ENCODE measurements around the gene COL27A1. TPM values are rescaled to one million over a fixed set of nuclear protein-coding genes. Genes with fewer than 3 reads are reported as not detected.

COL27A1 gene
- total RNA-seq, 1 experiment from 2014 or later, result 37.0 TPM

DNA sequence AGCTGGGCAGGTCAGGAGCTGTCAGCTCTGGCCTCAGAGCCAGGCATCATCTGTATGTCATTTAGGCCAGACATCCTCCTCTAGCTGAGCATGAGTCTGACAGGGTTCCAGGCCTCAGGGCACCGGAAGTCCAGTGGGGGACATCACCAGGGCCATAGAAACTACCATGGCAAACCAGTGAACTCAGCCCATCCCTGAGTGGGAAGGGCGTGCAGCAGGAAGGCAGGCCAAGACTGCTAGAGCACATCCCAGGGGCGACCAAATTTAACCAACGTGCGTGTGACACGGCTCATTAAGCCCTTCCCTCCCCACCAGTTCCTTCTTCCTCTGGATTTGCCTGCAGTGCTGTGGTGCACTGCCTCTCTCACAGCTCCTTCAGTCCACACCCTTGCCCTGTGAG, 75.9 kb downstream of the COL27A1 start:
- H3K9me3 ChIP-seq (ENCODE audit: low read depth, low read length, poor library complexity, severe bottlenecking), result no peaks in the 10 kb centered on the region
- H3K36me3 ChIP-seq (ENCODE audit: insufficient read depth, low read length, poor library complexity, severe bottlenecking), result no peaks in the 10 kb centered on the region
- ChIA-PET CTCF (no interaction called here), POLR2A (ENCODE audit: low non-redundant PET) (no interaction called here)
- H3K4me3 ChIP-seq (ENCODE audit: low read depth, low read length, poor library complexity, severe bottlenecking), result no peak overlapping the region
- H3K27ac ChIP-seq (ENCODE audit: low read depth, low read length, poor library complexity, severe bottlenecking), result no peak overlapping the region
- H3K27me3 ChIP-seq (replicated peaks; ENCODE audit: insufficient read depth, low read depth, low read length, poor library complexity), result no peaks in the 10 kb centered on the region
- TF ChIP-seq EZH2 (IDR thresholded peaks at IDR 0.05; ENCODE audit: borderline replicate concordance, low read depth, low read length, poor library complexity, severe bottlenecking), result no peak
- TF ChIP-seq, protein P1, sequence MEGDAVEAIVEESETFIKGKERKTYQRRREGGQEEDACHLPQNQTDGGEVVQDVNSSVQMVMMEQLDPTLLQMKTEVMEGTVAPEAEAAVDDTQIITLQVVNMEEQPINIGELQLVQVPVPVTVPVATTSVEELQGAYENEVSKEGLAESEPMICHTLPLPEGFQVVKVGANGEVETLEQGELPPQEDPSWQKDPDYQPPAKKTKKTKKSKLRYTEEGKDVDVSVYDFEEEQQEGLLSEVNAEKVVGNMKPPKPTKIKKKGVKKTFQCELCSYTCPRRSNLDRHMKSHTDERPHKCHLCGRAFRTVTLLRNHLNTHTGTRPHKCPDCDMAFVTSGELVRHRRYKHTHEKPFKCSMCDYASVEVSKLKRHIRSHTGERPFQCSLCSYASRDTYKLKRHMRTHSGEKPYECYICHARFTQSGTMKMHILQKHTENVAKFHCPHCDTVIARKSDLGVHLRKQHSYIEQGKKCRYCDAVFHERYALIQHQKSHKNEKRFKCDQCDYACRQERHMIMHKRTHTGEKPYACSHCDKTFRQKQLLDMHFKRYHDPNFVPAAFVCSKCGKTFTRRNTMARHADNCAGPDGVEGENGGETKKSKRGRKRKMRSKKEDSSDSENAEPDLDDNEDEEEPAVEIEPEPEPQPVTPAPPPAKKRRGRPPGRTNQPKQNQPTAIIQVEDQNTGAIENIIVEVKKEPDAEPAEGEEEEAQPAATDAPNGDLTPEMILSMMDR (conservative IDR thresholded peaks at IDR 0.05; ENCODE audit: low read depth, low read length), result no peak
- no peak for DNase-seq (ENCODE audit: low spot score)
- no TSS peak for BruUV-seq (replicated peaks)
- intact Hi-C loops (cut with micrococcal nuclease; ENCODE audit: unreplicated experiment), result no loop called here
- H3K4me1 ChIP-seq (ENCODE audit: insufficient read depth, low read length, poor library complexity, severe bottlenecking), result no peaks in the 10 kb centered on the region

GRCh38 chr9:114231719-114232449, 76.5 kb downstream of the COL27A1 start:
- Histone ChIP-seq H3K27me3 (replicated peaks; ENCODE audit: insufficient read depth, low read depth, low read length, poor library complexity) (no peaks in the 10 kb centered on the region), H3K36me3 (ENCODE audit: insufficient read depth, low read length, poor library complexity, severe bottlenecking) (no peaks in the 10 kb centered on the region), H3K9me3 (ENCODE audit: low read depth, low read length, poor library complexity, severe bottlenecking) (no peaks in the 10 kb centered on the region), H3K4me1 (ENCODE audit: insufficient read depth, low read length, poor library complexity, severe bottlenecking) (no peaks in the 10 kb centered on the region), H3K4me3 (ENCODE audit: low read depth, low read length, poor library complexity, severe bottlenecking) (no peak overlapping the region), H3K27ac (ENCODE audit: low read depth, low read length, poor library complexity, severe bottlenecking) (no peak overlapping the region)
- no peak for TF ChIP-seq EZH2 (IDR thresholded peaks at IDR 0.05; ENCODE audit: borderline replicate concordance, low read depth, low read length, poor library complexity, severe bottlenecking)
- POLR2A ChIA-PET (ENCODE audit: low non-redundant PET), result no interaction called here
- CTCF ChIA-PET, result no interaction called here
- no TSS peak for BruUV-seq (replicated peaks)
- intact Hi-C loops (cut with micrococcal nuclease; ENCODE audit: unreplicated experiment), result no loop called here
- DNase-seq (ENCODE audit: low spot score), result no peak

DNA sequence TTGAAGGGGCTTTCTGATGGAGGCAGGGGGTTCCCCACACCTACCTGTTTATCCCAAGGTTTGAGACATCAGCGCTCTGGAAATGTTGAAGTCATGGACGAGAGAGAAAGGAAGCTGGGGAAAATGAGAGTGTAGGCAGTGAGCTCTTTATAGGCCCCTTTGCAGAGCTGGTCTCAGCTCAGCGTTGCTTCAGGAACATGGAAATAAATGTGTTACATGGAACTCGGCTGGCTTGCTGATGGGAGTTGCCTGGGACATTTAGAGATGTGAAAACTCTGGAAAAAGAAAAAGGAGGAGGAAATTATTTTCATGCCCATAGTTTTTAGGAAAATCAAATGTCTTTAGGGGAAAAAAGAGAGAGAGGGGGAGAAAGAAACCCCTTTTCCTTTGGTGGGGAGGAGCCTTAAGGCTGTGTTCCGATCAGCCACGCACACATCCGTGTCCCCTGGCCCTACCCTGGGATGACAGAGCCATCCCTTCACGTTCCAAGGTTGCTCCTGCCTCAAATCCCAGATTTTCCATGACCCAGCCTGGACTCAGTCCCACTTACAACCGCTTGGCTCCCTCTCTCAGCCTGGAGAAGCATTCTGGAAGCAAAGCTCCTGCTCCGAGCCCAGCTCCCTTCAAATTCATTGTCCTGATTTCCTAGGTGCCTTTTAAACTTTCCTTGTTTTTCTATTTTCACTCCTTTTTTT, 78.3 kb downstream of the COL27A1 start:
- intact Hi-C loops (cut with micrococcal nuclease; ENCODE audit: unreplicated experiment), result no loop called here
- BruUV-seq (replicated peaks), result no TSS peak

More for the DNA sequence above, 78.3 kb downstream of the COL27A1 start:
- H3K4me1 ChIP-seq (ENCODE audit: insufficient read depth, low read length, poor library complexity, severe bottlenecking), result no peaks in the 10 kb centered on the region
- TF ChIP-seq EZH2 (IDR thresholded peaks at IDR 0.05; ENCODE audit: borderline replicate concordance, low read depth, low read length, poor library complexity, severe bottlenecking), result no peak
- TF ChIP-seq, protein P1 (conservative IDR thresholded peaks at IDR 0.05; ENCODE audit: low read depth, low read length), result no peak
- no peak for DNase-seq (ENCODE audit: low spot score)
- H3K4me3 ChIP-seq (ENCODE audit: low read depth, low read length, poor library complexity, severe bottlenecking), result no peak overlapping the region
- H3K9me3 ChIP-seq (ENCODE audit: low read depth, low read length, poor library complexity, severe bottlenecking), result no peaks in the 10 kb centered on the region
- no peaks in the 10 kb centered on the region for H3K36me3 ChIP-seq (ENCODE audit: insufficient read depth, low read length, poor library complexity, severe bottlenecking)
- no peak overlapping the region for H3K27ac ChIP-seq (ENCODE audit: low read depth, low read length, poor library complexity, severe bottlenecking)
- no peaks in the 10 kb centered on the region for H3K27me3 ChIP-seq (replicated peaks; ENCODE audit: insufficient read depth, low read depth, low read length, poor library complexity)
- ChIA-PET POLR2A (ENCODE audit: low non-redundant PET) (no interaction called here), CTCF (no interaction called here)

Measured in A673 (cell line).